ENCODE results near the gene GNAI2. TPM values are rescaled to one million over a fixed set of nuclear protein-coding genes. Genes with fewer than 3 reads are reported as not detected.

GNAI2 gene
- polyA plus RNA-seq, 1 of the 3 experiments (the other 2 are of a cell fraction), result 649 TPM

DNA sequence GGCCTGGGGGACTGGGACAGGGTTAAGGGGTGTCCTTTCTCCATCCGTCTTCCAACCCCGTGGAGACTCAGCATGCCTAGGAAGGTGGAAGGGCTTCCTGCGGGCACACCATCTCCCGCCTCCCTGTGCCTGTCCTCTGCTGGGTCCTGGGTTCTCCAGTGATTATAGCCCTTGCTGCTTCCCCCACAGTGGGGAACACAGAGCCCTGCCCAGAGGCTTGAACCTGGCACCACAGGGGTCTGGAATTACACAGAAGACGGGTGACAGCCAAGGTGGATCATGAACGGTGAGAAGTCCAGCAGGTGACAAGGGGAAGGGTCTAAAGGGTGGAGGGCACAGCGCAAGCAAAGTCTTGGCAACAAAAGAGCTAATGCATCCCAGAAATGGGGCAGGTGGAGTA lies 26.8 kb downstream of the GNAI2 start:
- POLR2A ChIA-PET, result no interaction called here
- CTCF ChIA-PET, result interaction anchor here (0.6 to 1.8 kb wide), 6 partner anchors 9 to 37 kb away, joined by 3 to 8 read pairs (median 3); no protein-coding TSS in a partner anchor

More for the DNA sequence above, 26.8 kb downstream of the GNAI2 start:
- Histone ChIP-seq H3F3A (replicated peaks; ENCODE audit: insufficient read depth) (peaks cover 38% of the 10 kb centered on the region), H3K9me3 (no peaks in the 10 kb centered on the region), H4K20me1 (ENCODE audit: insufficient read depth) (no peaks in the 10 kb centered on the region), H3K9ac (no peak overlapping the region), H3K9me2 (no peaks in the 10 kb centered on the region), H3K36me3 (replicated peaks in 1 of 2; ENCODE audit: control insufficient read depth in 1 of 2, insufficient read depth in 2 of 2, low read length in 1 of 2) (peaks cover 4 to 16% of the 10 kb centered on the region in 2 experiments), H3K4me3 (ENCODE audit: low read depth in 2 of 2, low read length in 1 of 2) (no peak overlapping the region), H3K27me3 (ENCODE audit: insufficient read depth) (no peaks in the 10 kb centered on the region), H3K4me2 (no peak overlapping the region), H3K79me2 (ENCODE audit: insufficient read depth) (peaks cover 12% of the 10 kb centered on the region), H3K27ac (ENCODE audit: low read depth in 2 of 2, low read length in 1 of 2) (peak overlapping the region in 1 of 2 experiments; percentile 83; a peak in 2 of 4 replicates), H3K4me1 (ENCODE audit: control insufficient read depth in 1 of 2, insufficient read depth in 2 of 2, low read depth in 1 of 2, low read length in 1 of 2) (peaks cover 26 to 42% of the 10 kb centered on the region in 2 experiments; a peak in 3 of 4 replicates), H2AFZ (ENCODE audit: low read depth) (no peak overlapping the region)
- 94% methylated on average over 7 of the region's 7 CpGs for whole genome bisulfite sequencing (ENCODE audit: low lambda C conversion rate)
- no peak for DNase-seq
- TF ChIP-seq, protein P1, sequence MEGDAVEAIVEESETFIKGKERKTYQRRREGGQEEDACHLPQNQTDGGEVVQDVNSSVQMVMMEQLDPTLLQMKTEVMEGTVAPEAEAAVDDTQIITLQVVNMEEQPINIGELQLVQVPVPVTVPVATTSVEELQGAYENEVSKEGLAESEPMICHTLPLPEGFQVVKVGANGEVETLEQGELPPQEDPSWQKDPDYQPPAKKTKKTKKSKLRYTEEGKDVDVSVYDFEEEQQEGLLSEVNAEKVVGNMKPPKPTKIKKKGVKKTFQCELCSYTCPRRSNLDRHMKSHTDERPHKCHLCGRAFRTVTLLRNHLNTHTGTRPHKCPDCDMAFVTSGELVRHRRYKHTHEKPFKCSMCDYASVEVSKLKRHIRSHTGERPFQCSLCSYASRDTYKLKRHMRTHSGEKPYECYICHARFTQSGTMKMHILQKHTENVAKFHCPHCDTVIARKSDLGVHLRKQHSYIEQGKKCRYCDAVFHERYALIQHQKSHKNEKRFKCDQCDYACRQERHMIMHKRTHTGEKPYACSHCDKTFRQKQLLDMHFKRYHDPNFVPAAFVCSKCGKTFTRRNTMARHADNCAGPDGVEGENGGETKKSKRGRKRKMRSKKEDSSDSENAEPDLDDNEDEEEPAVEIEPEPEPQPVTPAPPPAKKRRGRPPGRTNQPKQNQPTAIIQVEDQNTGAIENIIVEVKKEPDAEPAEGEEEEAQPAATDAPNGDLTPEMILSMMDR (IDR thresholded peaks at IDR 0.05), result no peak
- TF ChIP-seq, protein P2, sequence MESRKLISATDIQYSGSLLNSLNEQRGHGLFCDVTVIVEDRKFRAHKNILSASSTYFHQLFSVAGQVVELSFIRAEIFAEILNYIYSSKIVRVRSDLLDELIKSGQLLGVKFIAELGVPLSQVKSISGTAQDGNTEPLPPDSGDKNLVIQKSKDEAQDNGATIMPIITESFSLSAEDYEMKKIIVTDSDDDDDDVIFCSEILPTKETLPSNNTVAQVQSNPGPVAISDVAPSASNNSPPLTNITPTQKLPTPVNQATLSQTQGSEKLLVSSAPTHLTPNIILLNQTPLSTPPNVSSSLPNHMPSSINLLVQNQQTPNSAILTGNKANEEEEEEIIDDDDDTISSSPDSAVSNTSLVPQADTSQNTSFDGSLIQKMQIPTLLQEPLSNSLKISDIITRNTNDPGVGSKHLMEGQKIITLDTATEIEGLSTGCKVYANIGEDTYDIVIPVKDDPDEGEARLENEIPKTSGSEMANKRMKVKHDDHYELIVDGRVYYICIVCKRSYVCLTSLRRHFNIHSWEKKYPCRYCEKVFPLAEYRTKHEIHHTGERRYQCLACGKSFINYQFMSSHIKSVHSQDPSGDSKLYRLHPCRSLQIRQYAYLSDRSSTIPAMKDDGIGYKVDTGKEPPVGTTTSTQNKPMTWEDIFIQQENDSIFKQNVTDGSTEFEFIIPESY (IDR thresholded peaks at IDR 0.05; ENCODE audit: borderline replicate concordance, low read depth), result no peak
- TF ChIP-seq, protein P3, sequence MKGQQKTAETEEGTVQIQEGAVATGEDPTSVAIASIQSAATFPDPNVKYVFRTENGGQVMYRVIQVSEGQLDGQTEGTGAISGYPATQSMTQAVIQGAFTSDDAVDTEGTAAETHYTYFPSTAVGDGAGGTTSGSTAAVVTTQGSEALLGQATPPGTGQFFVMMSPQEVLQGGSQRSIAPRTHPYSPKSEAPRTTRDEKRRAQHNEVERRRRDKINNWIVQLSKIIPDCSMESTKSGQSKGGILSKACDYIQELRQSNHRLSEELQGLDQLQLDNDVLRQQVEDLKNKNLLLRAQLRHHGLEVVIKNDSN (IDR thresholded peaks at IDR 0.05; ENCODE audit: borderline replicate concordance, low read depth), result no peak
- no peak for TF ChIP-seq FOSL2 (IDR thresholded peaks at IDR 0.05; ENCODE audit: borderline replicate concordance, low read depth)
- TF ChIP-seq MAX (IDR thresholded peaks at IDR 0.05; ENCODE audit: low read depth), result no peak
- TF ChIP-seq GATA2 (CRISPR knock-in tag; IDR thresholded peaks at IDR 0.05), result no peak
- no peak for TF ChIP-seq EP300 (IDR thresholded peaks at IDR 0.05; ENCODE audit: borderline replicate concordance in 1 of 2, low read depth in 1 of 2, low read length in 1 of 2)
- TF ChIP-seq, protein P4, sequence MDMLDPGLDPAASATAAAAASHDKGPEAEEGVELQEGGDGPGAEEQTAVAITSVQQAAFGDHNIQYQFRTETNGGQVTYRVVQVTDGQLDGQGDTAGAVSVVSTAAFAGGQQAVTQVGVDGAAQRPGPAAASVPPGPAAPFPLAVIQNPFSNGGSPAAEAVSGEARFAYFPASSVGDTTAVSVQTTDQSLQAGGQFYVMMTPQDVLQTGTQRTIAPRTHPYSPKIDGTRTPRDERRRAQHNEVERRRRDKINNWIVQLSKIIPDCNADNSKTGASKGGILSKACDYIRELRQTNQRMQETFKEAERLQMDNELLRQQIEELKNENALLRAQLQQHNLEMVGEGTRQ (IDR thresholded peaks at IDR 0.05; ENCODE audit: borderline replicate concordance, low read depth, low read length), result no peak
- no peak for TF ChIP-seq YY1 (IDR thresholded peaks at IDR 0.05; ENCODE audit: low read depth)
- TF ChIP-seq REST (IDR thresholded peaks at IDR 0.05; ENCODE audit: low read depth, low read length), result no peak
- no peak for TF ChIP-seq SIN3A (IDR thresholded peaks at IDR 0.05; ENCODE audit: borderline replicate concordance, low read depth, low read length)
- TF ChIP-seq, protein P5, sequence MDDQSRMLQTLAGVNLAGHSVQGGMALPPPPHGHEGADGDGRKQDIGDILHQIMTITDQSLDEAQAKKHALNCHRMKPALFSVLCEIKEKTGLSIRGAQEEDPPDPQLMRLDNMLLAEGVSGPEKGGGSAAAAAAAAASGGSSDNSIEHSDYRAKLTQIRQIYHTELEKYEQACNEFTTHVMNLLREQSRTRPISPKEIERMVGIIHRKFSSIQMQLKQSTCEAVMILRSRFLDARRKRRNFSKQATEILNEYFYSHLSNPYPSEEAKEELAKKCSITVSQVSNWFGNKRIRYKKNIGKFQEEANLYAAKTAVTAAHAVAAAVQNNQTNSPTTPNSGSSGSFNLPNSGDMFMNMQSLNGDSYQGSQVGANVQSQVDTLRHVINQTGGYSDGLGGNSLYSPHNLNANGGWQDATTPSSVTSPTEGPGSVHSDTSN (IDR thresholded peaks at IDR 0.05), result no peak
- TF ChIP-seq POLR2AphosphoS5 (IDR thresholded peaks at IDR 0.05; ENCODE audit: low read depth, low read length), result no peak
- no peak for TF ChIP-seq NFIC (IDR thresholded peaks at IDR 0.05; ENCODE audit: borderline replicate concordance)
- TF ChIP-seq FOXM1 (IDR thresholded peaks at IDR 0.05; ENCODE audit: low read depth), result no peak
- TF ChIP-seq GABPA (IDR thresholded peaks at IDR 0.05; ENCODE audit: low read depth), result no peak
